ENCODE measurements around the gene ZXDC.

Gene ZXDC

DNA sequence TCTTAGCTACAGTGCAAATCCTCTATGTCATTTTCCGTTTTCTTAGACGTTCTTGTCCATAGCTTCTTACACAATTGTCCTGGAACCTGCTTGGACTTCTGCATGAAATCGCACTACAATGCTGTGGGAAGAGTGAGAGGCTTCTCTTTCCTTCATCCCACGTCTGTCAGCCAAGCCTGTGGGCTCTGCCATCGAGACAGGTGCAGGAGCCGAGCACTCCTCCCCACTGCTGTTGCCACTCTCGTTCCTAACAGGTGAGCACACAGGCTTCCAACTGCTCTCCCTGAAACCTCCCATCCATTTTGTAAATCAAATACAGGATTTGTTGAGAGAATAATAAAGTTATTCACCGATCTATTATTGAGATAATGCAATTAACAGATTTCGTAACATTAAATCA is 23.5 kb downstream of the ZXDC start:
- TF ChIP-seq, protein P1, sequence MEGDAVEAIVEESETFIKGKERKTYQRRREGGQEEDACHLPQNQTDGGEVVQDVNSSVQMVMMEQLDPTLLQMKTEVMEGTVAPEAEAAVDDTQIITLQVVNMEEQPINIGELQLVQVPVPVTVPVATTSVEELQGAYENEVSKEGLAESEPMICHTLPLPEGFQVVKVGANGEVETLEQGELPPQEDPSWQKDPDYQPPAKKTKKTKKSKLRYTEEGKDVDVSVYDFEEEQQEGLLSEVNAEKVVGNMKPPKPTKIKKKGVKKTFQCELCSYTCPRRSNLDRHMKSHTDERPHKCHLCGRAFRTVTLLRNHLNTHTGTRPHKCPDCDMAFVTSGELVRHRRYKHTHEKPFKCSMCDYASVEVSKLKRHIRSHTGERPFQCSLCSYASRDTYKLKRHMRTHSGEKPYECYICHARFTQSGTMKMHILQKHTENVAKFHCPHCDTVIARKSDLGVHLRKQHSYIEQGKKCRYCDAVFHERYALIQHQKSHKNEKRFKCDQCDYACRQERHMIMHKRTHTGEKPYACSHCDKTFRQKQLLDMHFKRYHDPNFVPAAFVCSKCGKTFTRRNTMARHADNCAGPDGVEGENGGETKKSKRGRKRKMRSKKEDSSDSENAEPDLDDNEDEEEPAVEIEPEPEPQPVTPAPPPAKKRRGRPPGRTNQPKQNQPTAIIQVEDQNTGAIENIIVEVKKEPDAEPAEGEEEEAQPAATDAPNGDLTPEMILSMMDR (conservative IDR thresholded peaks at IDR 0.05; ENCODE audit: low read depth, low read length) = no peak
- no peak for DNase-seq (ENCODE audit: low read depth)
- no peak overlapping the region for H3K4me3 ChIP-seq (ENCODE audit: low read depth, low read length)

GRCh38 chr3:126451511-126451910 is 24.2 kb downstream of the ZXDC start:
- no peak for DNase-seq (ENCODE audit: low read depth)
- H3K4me3 ChIP-seq (ENCODE audit: low read depth, low read length) = no peak overlapping the region
- TF ChIP-seq, protein P1 (conservative IDR thresholded peaks at IDR 0.05; ENCODE audit: low read depth, low read length) = no peak

DNA sequence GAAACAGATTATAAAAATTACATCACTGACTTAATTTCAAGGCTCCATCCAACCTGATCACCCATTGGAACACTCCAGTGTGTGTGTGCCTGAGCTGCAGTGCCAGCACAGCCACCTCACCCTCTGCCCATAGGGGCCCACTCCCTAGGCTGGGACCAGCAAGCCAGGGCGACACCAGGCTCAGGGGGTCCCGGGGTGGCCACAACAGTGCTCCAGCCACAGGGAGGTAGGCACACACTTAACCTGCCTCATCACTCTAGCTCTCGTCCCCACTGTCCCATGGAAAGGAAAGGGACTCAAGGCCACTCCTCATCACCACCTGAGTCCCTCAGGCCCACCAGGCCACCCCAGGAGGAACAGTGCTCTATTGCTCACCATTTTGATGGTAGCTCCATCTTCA is 24.9 kb downstream of the ZXDC start:
- TF ChIP-seq, protein P1 (conservative IDR thresholded peaks at IDR 0.05; ENCODE audit: low read depth, low read length) = no peak
- no peak for DNase-seq (ENCODE audit: low read depth)
- no peak overlapping the region for H3K4me3 ChIP-seq (ENCODE audit: low read depth, low read length)

DNA sequence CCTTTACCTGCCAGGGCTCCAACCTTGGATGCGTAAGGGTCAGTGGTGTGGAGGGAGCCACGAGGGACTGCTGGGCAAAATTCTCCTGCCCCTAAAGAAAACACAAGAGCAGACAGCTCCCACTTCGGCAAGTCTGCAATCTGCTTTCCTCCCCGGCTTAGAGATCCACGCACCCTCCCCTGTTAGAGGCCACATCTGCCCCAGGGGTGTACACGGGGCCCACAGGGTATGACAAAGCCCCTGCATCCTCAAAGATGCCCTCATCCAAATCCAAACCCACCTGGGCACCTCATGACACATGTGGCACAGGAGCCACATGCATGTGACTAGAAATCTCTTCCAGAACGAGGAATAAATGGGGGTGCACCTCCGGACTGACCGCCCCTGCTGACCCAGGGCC is 25.5 kb downstream of the ZXDC start:
- DNase-seq (ENCODE audit: low read depth) = no peak
- TF ChIP-seq, protein P1 (conservative IDR thresholded peaks at IDR 0.05; ENCODE audit: low read depth, low read length) = no peak
- no peak overlapping the region for H3K4me3 ChIP-seq (ENCODE audit: low read depth, low read length)

DNA sequence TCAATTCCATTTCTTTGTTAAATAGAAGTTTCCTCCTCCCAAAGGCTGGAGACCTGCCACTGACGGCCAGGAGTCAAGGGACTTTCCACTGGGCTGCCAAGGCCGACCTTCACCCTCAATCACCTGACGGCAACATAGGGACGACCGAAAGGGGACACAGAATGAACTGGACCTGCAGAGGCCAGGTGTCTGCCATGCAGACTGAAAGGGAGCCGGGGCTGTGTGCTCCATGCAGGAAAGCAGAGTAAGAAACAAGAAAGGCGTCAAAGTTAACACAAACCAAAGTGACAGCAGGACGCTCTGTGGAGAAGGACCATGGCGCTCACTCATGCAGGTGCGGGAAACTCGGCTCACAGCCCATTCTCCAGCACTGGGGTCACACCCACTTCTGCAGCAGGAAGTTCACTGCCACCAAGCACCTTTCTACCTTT is 26.1 kb downstream of the ZXDC start:
- no peak overlapping the region for H3K4me3 ChIP-seq (ENCODE audit: low read depth, low read length)
- TF ChIP-seq, protein P1 (conservative IDR thresholded peaks at IDR 0.05; ENCODE audit: low read depth, low read length) = no peak
- DNase-seq (ENCODE audit: low read depth) = no peak

DNA sequence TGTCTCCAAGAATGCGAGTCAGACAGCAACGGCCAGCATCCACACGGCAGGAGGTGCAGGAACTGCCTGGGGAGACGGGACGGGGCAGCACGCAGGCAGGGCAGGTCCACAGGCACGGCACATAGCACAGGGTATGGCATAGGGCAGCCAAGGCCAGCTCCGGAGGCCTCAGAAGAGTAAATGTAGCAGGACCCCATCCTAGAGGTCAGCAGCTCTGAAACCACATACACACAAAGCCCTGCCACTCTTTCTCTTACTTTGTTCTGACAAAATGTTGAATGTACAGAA is 26.9 kb downstream of the ZXDC start:
- no peak overlapping the region for H3K4me3 ChIP-seq (ENCODE audit: low read depth, low read length)
- TF ChIP-seq, protein P1 (conservative IDR thresholded peaks at IDR 0.05; ENCODE audit: low read depth, low read length) = no peak
- DNase-seq (ENCODE audit: low read depth) = peak; percentile 41

GRCh38 chr3:126448136-126448892 is 27.4 kb downstream of the ZXDC start:
- DNase-seq (ENCODE audit: low read depth) = no peak
- no peak overlapping the region for H3K4me3 ChIP-seq (ENCODE audit: low read depth, low read length)
- TF ChIP-seq, protein P1 (conservative IDR thresholded peaks at IDR 0.05; ENCODE audit: low read depth, low read length) = no peak

Measured in choroid plexus epithelial cell (primary cell).